GM18511 (cell line): Measurements from ENCODE around the gene CEP135.
A peak's percentile ranks its signal among the peaks of the same experiment; 100 is the strongest.
"Not testable (repeated sequence)": the region's sequence is repeated elsewhere in the genome, so short reads cannot be mapped to it uniquely, and the experiment has no call there.

ENCODE experiments used
- ATAC-seq: cut with Tn5 transposase; IDR thresholded peaks from one replicate; pipeline ENCODE4 v1.9.1; 2021; ENCODE audit warnings: mild to moderate bottlenecking, moderate library complexity; ENCODE audit not compliant: unreplicated experiment

The CEP135 gene, protein sequence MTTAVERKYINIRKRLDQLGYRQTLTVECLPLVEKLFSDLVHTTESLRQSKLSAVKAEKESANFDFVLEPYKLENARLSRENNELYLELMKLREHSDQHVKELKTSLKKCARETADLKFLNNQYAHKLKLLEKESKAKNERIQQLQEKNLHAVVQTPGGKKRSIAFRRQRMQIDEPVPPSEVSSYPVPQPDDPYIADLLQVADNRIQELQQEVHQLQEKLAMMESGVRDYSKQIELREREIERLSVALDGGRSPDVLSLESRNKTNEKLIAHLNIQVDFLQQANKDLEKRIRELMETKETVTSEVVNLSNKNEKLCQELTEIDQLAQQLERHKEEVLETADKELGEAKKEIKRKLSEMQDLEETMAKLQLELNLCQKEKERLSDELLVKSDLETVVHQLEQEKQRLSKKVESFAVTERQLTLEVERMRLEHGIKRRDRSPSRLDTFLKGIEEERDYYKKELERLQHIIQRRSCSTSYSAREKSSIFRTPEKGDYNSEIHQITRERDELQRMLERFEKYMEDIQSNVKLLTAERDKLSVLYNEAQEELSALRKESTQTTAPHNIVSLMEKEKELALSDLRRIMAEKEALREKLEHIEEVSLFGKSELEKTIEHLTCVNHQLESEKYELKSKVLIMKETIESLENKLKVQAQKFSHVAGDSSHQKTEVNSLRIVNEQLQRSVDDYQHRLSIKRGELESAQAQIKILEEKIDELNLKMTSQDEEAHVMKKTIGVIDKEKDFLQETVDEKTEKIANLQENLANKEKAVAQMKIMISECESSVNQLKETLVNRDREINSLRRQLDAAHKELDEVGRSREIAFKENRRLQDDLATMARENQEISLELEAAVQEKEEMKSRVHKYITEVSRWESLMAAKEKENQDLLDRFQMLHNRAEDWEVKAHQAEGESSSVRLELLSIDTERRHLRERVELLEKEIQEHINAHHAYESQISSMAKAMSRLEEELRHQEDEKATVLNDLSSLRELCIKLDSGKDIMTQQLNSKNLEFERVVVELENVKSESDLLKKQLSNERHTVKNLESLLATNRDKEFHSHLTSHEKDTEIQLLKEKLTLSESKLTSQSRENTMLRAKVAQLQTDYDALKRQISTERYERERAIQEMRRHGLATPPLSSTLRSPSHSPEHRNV

GRCh38 chr4:55948726-55949481 is at the start of gene CEP135:
TSS of gene CEP135 (plus strand) at chr4:55948945. CDS start at chr4:55952131, 3,186 bp downstream.
- peak; percentile 78 for ATAC-seq

GRCh38 chr4:55902677-55903076 is 46.1 kb upstream of the CEP135 start:
- ATAC-seq: no peak

- ATAC-seq: no peak
Observed at GRCh38 chr4:55903577-55903976, 45.2 kb upstream of the CEP135 start.

DNA sequence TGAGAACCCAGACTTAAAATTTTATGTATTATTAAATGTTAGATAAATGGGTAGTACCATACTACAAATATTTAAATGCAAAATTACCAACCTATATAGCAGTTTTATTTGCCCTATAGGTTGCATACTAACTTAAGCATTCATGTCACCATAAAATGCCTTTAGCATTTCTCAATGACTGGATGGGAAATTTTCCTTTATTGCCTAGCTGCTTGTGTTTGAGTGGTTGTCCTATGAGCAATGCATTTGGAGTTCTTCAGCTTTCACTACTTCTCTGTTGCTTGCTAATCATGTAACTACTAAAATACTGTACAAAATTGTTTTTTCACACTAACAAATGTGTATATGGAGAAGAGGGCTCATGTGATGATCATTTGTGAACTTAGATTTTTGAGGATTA is 44.2 kb upstream of the CEP135 start:
- no peak for ATAC-seq

- ATAC-seq: no peak
Observed at GRCh38 chr4:55906323-55906722, 42.4 kb upstream of the CEP135 start.

GRCh38 chr4:55906989-55907388 is 41.8 kb upstream of the CEP135 start:
- ATAC-seq: peak; percentile 24

- ATAC-seq: peak; percentile 62
Observed at GRCh38 chr4:55907469-55907868, 41.3 kb upstream of the CEP135 start.

DNA sequence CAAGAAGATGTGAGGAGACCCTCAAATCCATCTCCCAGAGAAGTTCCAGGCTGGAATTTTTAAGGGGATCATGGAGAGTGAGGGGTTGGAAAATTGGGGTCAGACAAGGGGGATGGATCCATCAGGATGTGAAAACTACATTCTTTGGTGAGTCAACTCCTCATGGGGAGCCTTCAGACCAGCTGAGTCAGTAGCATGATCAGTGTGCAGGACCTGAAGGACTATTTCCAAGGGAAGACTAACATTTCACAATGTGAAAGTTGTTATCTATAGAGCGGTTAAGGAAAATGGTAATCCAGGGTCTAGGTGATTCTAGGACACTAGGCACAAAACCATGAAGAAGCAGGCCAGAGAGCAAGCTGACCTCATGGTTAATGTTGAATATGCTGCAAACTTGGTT is 38.6 kb upstream of the CEP135 start:
- ATAC-seq: no peak

GRCh38 chr4:55912249-55912648 is 36.5 kb upstream of the CEP135 start:
- no peak for ATAC-seq

DNA sequence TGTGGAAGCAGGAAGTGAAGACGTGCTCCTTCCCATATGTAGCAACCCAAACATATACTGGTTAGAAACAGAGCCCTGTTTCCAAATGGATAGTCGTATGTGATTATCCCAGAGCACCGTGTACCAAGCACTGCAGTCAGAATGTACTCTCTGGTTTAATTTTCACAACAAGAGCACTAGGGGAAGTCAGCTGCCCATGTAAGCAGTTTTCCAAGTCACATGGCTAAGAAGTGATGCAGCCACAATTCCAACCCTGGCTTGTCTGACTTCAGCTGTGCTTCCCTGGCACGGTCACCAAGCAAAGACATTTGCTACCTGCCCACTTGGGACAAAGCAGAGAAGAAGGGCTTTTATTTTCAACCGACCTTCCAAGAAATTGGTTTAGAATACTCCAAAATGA is 28.2 kb upstream of the CEP135 start:
- ATAC-seq: no peak

DNA sequence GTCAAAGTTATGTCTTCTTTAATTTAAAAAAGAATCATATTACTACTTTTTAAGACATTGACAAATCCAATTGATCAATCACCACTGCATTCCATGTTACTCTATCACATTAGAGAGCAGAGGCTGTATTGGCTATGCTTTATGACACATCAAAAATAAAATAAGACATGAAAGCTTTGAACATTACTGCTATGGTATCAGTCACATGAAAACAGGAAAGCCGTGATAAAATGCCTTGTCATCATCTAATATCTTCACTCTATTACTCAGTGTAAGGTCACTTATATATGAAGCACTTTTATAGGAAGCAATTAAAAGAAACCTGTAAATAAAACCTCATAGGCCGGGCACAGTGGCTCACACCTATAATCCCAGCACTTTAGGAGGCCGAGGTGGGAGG is 27.7 kb upstream of the CEP135 start:
- no peak for ATAC-seq

DNA sequence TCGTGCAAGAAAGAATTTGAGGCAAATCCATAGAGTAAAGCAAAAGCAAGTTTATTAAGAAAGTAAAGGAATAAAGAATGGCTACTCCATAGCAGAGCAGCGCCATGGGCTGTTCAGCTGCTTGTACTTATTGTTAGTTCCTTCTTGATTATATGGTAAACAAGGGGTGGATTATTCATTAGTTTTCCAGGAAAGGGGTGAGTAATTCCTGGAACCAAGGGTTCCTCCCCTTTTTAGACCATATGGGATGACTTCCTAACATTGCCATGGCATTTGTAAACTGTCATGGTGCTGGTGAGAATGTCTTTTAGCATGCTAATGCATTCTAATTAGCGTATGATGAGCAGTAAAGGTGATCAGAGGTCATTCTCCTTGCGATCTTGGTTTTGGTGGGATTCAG is 23.5 kb upstream of the CEP135 start:
- ATAC-seq: no peak

DNA sequence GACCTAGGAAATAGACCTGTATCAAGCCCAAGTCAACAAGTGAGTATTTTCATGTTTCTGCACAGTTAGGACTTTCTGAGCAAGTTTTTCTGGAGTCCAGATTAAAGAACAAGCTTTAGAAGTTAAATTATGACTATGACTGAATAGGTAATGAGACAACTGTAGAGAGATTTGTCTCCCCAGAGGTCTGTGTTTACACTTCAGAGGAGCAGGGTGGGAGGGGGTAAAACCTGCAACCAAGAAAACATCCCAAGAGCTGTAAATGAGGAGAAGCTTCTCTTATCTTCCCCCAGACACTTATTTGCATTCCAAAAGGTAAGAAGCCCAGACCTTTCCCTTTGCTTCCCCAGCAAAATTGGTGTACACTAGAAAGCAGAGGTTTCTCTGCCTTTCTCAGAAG is 22.1 kb upstream of the CEP135 start:
- no peak for ATAC-seq

DNA sequence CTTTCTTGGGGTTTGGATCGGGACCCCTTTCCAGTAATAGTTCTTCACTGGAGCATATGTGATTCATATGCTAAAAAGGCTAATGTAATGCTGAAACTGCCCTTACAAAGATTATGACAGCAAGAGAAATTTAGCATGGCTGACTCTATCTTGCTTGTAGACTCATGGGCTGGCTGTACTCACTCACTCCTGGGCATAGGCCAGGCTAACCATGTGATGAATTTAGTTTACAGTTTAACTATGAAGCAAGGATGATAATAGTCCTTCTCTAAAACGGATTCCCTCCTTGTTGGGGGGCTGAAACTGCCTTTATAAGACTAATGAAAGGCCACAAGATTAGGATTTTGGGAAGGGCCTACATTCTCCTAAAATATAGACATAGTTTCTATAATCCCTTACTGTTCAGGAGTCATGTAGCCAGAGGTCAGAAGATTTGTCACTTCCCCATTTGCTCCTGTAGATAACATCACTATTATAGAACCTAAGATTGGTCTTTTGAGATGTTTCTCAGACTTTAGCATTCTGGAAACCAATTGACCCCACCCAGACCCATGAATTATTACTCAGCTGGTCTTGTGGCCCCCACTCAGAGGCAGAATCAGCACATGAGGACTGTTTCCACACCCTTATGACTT is 20.8 kb upstream of the CEP135 start:
- no peak for ATAC-seq

DNA sequence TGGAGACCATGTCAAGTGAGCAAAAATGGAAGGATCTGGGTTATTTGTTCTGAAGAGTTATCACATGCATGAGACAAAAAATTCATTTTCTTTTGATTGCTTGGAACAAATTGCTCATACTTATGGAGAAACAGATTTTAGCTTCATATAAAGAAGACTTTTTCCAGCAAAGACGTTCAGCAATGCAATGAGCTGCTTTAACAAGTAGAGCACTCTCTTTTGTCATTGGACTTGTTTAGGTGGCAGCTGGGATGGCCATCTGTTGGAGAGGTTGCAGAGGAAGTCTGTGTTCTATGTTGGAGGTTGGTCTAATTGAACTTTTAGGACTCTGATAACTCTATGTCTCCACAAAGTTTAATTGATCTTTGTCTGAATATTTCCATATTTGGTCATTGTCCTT is 19.9 kb upstream of the CEP135 start:
- no peak for ATAC-seq

DNA sequence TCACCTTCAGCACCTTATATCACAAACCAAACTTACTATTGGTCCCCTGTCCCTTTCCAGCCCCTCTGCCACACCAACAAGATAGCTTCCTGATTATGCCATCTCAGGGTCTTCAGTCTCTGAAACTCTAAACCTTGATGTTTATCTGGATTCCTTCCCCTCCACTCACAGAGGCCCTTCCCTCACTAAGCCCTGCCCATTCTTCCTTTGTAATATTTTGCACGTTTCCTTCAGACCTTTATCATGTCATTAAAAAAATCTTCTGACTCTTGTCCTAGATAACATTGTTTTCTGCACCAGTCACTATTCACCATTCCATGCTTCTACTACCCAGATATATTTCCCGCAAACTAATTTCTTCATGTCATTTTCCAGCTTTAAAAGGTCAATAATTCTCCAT is 17.7 kb upstream of the CEP135 start:
- ATAC-seq: no peak

- ATAC-seq: no peak
Observed at GRCh38 chr4:55931833-55932232, 16.9 kb upstream of the CEP135 start.

DNA sequence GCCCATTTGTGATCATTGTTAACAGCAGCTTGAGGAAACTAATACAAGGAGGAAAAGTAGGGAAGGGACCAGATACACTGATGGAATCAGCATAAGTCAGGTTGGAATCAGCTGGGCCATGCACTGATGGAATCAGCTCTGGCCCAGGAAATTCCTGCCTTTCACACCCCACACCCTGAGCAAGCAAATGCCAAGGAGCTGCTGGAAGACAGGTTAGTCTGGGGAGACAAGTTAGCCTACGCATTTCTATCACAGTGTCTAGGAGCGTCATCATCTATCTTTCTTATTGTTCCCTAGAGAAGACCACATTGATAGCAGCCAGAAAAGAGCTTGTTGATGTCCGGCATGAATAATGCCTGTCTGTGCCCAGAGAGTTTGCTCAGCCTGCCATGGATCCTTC is 16.2 kb upstream of the CEP135 start:
- ATAC-seq: no peak

GRCh38 chr4:55933611-55934010 is 15.1 kb upstream of the CEP135 start:
- no peak for ATAC-seq

DNA sequence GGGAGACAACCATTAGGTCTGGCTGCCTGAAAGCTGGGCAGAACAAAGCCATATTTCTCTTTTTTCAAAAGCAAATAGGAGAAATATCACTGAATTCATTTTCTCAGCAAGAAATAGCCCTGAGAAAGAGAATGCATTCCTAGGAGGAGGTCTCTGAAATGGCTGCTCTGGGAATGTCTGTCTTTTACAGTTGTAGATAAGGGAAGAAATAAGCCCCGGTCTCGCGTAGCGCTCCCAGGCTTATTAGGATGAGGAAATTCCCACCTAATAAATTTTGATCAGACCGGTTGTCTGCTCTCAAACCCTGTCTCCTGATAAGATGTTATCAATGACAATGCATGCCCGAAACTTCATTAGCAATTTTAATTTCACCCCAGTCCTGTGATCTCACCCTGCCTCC is 12.8 kb upstream of the CEP135 start:
- ATAC-seq: not testable (repeated sequence)
